Activated CD8-positive, alpha-beta memory T cell treated with anti-CD3 and anti-CD28 coated beads, Interleukin-2, amount 50 U/mL, for 1 hour (primary cell): Measurements from ENCODE around the gene USP31.

Source experiments
- DNase-seq: peaks from one replicate; pipeline ENCODE4 v3.0.0-alpha.2; 2020; ENCODE audit errors: extremely low read depth

The USP31 gene

DNA sequence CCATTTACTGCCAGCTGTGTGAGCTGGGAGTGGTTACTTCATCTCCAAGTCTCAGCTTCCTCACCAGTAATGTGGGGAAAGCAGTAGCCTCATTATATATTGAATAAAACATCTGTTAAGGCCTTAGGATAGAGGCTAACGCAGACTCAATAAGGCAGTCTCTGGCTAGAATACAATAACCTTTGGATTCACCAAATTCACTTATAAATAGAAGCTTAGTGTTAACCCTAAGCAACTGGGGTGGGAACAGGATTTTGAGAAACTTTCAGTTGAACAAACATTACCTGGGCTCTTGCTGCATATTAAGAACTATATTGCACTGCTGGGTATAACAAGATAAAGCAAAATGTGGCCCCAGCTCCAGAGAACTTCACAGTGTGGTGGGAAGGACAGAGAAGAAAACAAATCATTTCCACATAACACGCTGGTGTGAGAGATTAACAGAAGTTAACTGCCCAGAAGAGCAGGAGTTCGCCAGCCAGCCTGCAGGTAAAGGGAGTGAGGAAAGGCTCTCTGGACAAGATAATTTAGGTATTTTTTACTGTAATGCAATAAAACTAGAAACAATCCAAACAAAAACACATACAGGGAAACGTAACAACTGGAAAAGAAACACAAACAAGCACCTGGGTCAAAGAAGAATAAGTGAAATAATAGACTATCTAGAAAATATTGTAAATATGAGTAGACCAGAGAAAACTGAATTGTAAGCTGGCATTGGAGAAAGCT, 57.0 kb downstream of the USP31 start:
- DNase-seq = no peak

- no peak for DNase-seq
Observed at GRCh38 chr16:23089111-23089510, 60.1 kb downstream of the USP31 start.

DNA sequence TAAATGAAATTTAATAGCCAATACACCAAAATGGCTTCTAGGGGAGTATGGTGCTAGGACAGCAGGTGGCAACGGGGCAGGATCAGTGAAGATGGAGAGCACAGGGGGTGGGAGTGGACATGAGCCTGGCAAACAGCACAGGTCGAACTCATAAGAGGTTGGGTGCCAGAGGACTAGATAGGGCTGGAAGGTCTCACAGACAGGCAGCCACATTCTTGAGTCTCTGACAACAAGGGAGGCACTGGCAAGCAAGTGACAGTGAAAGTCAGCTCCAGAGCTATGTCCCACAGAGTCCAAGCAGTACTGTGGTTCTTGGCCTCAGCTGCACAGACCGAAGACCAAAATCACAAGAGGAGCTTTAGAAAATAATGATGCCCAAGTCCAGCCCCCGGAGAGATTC, 61.2 kb downstream of the USP31 start:
- no peak for DNase-seq

DNA sequence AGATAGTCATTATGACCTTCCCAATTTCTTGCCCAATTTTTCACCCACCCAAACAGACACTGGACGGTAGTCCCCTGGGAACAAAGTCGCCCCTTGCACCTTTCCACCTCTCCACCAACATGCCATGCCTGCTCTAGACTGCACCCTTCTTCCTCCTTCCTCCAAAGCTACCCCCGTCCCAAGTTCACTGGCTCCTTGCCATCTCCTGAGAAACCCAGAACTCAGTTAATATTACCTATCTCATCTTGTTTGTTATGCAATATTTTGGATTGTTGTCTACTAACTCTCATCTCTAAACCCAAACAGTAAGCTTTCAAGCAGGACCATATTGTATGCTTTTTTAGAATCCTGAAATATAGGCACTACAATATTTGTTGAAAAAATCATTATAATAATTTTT, 63.3 kb downstream of the USP31 start:
- no peak for DNase-seq

DNA sequence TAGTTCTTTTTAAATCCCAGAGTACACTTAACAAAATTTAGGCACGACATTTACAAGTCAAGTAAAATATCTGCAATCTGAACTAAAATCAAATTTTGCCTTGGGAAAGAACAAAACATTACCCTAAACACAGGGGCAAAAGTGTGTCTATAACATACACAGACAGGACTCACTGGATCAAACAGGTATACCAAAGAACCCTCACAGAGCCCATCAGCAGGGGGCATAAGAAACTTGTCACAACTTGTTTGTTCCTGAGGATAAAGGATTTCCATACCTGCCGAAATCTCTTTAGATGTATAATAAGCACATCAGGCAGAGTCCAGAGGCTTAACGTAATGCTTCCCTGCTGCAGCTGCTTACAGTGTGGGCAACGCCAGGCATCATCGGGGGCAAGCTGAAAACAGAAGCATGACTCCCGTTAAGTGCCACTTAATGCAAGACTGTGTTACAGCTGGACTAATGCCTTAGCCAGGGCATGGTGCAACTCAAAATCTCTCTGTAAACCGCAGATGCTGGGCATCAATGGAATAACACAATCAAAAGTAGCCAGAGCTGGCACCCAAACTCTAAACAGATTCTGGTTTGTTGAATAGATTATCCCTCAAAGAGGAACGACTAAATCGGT, 67.0 kb downstream of the USP31 start:
- no peak for DNase-seq

GRCh38 chr16:23081675-23082119, 67.6 kb downstream of the USP31 start:
- no peak for DNase-seq

GRCh38 chr16:23080747-23081146, 68.5 kb downstream of the USP31 start:
- no peak for DNase-seq

- DNase-seq = no peak
Observed at GRCh38 chr16:23080329-23080728, 68.9 kb downstream of the USP31 start.

DNA sequence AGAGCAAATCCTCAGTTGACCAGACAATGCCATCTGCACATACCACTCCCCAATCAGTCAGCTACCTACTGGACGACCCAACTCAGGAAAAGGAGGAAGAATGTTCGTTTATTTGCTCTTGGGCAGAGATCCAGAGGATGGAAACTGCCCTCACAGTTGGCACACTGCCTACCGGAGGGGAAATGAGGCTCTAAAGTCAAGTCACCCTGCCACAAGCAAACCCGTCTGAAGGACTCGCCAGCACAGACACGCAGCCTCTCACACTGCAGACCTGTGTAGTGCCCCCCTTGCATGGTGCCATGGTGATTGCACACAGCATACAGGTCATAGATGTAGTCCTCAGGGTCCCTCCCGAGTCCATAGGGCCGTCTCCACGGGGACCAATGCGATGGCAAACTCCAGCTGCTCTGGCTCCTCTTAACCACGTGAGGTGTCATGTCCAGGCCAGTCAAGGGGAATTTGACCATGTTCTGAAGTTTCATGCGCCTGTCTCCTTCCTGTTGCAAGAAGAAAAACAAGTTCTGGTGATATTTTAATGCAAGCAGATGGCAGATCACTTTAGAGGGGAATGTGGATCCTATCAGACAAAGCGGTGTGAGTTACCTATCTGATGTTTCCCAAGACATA, 69.5 kb downstream of the USP31 start:
- DNase-seq = no peak

DNA sequence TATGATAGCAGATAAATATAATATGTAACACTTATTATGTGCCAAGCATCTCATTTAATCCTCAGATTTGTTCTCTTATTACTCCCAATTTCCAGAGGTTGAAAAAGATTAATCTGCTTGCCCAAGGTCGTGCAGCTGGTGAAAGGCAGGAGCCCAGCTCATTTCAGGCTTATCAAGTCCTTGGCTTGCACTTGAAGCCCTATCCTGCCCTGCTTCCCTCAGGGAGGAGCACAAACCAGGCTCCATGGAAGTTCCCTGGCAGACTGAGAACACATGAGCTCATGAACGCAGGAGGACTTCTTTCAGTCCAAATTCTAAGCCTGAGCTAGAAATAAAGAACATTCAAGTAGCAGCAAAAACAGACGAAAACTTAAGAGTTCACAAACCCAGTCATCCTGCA, 74.8 kb downstream of the USP31 start:
- no peak for DNase-seq

DNA sequence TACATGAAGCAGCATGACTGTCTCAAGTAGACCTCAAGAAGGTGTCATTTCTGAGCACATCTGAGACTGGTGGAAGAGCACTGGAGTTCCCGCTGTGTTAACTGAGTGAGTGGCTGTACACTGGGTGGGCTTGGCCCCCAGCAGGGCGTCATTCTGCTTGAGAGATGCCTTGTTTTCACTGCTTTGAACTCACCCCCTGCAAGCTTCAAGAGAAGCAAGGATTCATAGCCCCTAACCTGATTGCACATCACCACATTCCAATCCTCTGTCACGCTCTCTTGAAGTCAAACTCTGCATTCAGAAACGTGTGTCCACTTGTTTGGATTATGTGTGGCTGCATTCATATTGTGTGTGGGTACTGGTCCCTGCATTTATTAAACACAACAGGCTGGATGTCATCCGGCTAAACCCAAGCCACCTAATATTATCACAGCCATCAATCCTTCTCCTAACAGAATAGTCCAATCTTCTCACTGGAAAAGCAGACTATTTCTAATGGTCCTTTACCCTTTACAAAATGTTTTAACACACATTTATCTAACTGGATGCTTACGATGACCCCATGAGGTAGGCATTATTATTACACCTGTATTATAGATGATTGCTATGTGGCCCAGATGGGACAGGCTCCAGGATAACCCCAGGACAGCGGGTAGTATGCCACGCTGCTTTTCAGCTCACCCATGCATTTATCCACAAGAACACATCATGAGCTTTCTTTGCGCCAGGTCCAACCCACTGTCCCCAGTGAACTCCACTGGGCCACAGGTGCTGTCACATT, 76.3 kb downstream of the USP31 start:
- DNase-seq = no peak

- no peak for DNase-seq
Observed at GRCh38 chr16:23072084-23072599, 77.1 kb downstream of the USP31 start.

GRCh38 chr16:23071196-23072083, 77.8 kb downstream of the USP31 start:
- no peak for DNase-seq

GRCh38 chr16:23069844-23070243, 79.4 kb downstream of the USP31 start:
- no peak for DNase-seq

DNA sequence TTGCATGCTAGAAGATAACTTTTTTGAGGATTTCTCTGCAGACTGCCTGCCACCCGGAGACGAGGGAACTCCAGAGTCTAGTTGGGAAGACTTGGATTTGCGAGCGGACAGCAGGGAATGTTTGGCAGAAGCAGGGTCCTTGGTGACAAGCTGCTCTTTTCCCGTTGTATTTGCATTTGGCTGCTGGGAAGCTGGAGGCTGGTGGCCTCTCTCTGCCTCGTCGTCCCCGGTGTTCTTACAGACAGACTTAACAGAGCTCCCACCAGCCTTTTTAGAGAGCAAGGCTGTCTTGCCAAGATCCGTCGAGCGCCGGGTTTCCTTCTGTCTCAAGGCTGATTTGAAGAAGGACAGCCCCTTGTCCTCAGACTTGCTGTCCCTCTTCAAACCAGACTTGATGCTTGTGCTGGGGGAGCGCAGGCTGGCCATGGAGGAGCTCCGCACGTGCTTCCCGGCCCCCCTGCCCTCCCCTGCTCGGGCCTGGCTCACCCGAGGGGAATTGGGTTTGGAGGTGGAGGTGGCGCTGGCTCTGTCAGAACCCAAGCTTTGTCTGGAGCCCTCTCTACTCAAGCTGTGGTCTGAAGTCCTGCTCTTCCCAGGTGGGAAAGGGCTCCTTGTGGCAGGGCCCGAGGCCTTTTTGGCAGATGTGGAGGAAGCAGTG, 81.0 kb downstream of the USP31 start:
- no peak for DNase-seq

DNA sequence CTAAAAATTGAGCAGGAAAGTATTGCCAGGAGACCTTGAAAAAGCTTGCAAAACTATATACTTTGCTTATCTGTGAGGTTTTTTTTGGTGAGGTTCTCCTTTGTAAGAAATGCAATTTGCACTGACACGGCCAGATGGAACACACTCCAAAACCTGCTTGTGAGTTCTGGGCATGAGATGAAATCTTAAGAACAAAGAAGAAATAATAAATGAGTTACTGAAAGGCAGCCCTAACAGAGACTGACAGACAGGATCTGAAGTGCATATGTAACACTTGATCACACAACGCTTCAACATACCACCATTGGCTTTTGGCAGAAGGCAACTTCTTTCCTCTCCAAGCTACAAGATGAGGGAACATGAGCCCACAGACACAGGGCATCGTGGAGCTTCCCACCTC, 82.6 kb downstream of the USP31 start:
- no peak for DNase-seq

GRCh38 chr16:23064639-23065038, 84.6 kb downstream of the USP31 start:
- DNase-seq = no peak

- DNase-seq = no peak
Observed at GRCh38 chr16:23062524-23062923, 86.7 kb downstream of the USP31 start.

- no peak for DNase-seq
Observed at GRCh38 chr16:23061669-23062068, 87.6 kb downstream of the USP31 start.

DNA sequence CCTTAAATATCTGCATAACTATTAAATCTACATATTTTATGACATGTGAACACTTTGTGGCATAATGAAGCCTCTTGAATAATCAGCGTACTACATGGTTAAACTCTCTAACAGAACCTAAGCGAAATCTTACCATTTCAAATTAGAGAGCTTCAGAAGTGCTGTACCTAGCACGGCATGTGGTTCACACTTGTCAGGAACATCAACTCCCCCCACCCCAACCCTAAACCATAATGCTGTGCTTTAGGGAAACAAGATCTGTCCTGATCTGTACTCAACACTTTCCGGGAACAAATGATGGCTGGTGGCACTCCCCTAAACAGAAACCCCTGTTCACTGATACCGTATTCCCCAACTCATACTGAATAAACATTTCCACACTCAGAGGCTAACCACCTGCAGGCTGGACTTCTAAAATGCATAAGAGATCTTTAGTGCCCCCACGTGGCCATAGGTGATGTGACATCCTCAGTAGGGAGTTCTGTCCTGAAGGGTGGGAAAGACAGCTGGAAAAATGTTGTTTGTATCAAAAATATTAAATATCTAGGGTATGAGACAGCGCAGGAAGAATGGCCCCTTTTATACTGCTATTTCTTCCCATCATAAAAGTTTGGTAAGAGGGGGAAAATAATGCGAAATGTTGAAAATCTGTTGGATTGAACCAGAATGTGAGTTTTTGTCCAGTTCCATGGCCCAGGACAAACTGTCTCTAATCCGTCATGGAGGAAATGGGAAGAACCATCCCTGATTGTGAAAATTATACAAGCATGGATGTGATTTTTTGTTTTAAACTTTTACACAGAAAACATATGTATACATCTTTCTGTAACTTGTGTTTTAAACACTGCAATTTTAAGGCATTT, 88.6 kb downstream of the USP31 start:
- DNase-seq = no peak
